ENCODE measurements around the gene C12orf60.

C12orf60 gene

GRCh38 chr12:14779834-14780233 lies 23.6 kb upstream of the C12orf60 start:
- in situ Hi-C loops (cut with MboI; ENCODE audit: low pct_unique_long_range_greater_than_20kb, low sequenced_read_pairs, unreplicated experiment): no loop called here

DNA sequence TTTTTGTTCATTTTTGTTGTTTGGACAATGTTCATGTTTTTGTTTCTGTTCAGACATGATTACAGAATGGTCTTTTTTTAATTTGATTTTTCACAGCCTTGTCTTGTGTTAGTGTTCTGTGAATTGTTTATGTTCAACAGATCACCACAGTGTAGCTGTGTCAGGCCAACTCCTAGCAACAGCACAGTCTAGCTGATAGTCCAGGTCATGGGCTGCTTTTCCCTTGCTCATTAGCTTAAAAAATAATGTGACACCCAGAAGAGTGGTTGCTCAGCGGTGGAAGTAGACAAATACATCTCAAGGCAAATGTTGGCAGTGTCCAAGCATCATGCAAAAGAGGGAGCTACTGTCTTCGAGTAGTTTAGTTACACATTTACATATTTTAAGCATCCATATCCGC lies 22.6 kb upstream of the C12orf60 start:
- in situ Hi-C loops (cut with MboI; ENCODE audit: low pct_unique_long_range_greater_than_20kb, low sequenced_read_pairs, unreplicated experiment): no loop called here
- TF ChIP-seq, protein P1, sequence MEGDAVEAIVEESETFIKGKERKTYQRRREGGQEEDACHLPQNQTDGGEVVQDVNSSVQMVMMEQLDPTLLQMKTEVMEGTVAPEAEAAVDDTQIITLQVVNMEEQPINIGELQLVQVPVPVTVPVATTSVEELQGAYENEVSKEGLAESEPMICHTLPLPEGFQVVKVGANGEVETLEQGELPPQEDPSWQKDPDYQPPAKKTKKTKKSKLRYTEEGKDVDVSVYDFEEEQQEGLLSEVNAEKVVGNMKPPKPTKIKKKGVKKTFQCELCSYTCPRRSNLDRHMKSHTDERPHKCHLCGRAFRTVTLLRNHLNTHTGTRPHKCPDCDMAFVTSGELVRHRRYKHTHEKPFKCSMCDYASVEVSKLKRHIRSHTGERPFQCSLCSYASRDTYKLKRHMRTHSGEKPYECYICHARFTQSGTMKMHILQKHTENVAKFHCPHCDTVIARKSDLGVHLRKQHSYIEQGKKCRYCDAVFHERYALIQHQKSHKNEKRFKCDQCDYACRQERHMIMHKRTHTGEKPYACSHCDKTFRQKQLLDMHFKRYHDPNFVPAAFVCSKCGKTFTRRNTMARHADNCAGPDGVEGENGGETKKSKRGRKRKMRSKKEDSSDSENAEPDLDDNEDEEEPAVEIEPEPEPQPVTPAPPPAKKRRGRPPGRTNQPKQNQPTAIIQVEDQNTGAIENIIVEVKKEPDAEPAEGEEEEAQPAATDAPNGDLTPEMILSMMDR (IDR thresholded peaks at IDR 0.05; ENCODE audit: extremely low read depth, insufficient read depth, missing control alignments): no peak
- DNase-seq (ENCODE audit: low spot score): no peak

More at GRCh38 chr12:14779834-14780233, 23.6 kb upstream of the C12orf60 start:
- no peak for DNase-seq (ENCODE audit: low spot score)
- TF ChIP-seq, protein P1 (IDR thresholded peaks at IDR 0.05; ENCODE audit: extremely low read depth, insufficient read depth, missing control alignments): no peak

- TF ChIP-seq, protein P1 (IDR thresholded peaks at IDR 0.05; ENCODE audit: extremely low read depth, insufficient read depth, missing control alignments): no peak
These were observed 21.9 kb upstream of the C12orf60 start for GRCh38 chr12:14781563-14781962.

DNA sequence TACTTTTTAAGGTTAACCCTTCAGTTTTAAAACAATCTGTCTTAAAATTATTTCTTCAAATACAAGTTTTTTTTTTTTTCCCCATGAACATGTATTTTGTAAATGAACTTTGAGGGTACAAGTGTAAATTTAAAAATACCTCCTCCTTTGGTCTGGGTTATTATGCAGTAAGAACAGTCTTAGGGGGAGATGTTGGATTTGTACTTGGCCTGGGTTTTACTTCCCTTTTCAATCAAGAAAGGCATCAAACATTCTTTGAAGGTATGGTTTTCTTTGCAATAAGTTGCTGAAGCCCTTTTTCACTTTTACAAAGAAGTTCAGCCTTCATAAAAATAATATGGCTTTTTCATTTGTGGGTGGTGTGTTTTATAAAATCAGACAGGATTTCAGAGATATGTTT lies 20.7 kb upstream of the C12orf60 start:
- no peak for DNase-seq (ENCODE audit: low spot score)
- TF ChIP-seq, protein P1 (IDR thresholded peaks at IDR 0.05; ENCODE audit: extremely low read depth, insufficient read depth, missing control alignments): no peak
- in situ Hi-C loops (cut with MboI; ENCODE audit: low pct_unique_long_range_greater_than_20kb, low sequenced_read_pairs, unreplicated experiment): no loop called here

More at GRCh38 chr12:14781563-14781962, 21.9 kb upstream of the C12orf60 start:
- DNase-seq (ENCODE audit: low spot score): no peak
- in situ Hi-C loops (cut with MboI; ENCODE audit: low pct_unique_long_range_greater_than_20kb, low sequenced_read_pairs, unreplicated experiment): no loop called here

DNA sequence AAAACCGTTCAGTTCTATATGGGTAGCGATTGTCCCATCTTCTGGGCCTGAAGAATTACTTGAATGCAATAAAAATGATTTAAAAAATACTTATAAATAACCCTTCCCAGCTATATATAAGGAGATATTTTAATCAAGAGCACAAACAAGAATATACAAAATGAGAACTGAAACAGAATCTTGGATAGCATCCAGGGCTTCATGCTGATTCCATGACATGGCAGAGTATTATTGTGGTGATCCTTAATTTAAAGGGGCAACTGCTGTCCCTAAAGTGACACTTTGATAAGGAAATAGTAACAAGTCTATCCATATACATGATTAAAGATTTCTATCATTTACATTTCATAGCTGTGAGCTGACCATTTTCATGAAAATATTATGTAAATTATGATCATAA lies 19.0 kb upstream of the C12orf60 start:
- in situ Hi-C loops (cut with MboI; ENCODE audit: low pct_unique_long_range_greater_than_20kb, low sequenced_read_pairs, unreplicated experiment): no loop called here
- no peak for DNase-seq (ENCODE audit: low spot score)
- TF ChIP-seq, protein P1 (IDR thresholded peaks at IDR 0.05; ENCODE audit: extremely low read depth, insufficient read depth, missing control alignments): no peak

DNA sequence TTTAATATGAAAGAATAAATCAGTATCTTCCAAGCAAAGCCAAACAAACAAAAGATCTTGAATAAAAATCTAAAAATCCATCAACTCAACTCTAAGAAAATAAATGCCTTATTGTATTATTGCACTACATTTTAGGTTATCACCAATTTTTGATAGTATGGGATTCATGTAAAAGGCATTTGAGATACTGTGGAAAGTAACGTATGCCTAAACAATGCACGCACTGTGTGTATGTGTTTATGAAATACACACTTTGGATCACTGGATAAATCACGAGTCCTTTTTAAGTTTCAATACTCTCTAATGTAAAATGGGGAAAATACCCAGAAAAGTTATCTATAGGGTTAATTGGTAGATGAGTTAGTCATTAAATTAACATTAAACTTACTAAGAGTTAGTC lies 17.9 kb upstream of the C12orf60 start:
- no peak for DNase-seq (ENCODE audit: low spot score)
- in situ Hi-C loops (cut with MboI; ENCODE audit: low pct_unique_long_range_greater_than_20kb, low sequenced_read_pairs, unreplicated experiment): no loop called here
- TF ChIP-seq, protein P1 (IDR thresholded peaks at IDR 0.05; ENCODE audit: extremely low read depth, insufficient read depth, missing control alignments): no peak

DNA sequence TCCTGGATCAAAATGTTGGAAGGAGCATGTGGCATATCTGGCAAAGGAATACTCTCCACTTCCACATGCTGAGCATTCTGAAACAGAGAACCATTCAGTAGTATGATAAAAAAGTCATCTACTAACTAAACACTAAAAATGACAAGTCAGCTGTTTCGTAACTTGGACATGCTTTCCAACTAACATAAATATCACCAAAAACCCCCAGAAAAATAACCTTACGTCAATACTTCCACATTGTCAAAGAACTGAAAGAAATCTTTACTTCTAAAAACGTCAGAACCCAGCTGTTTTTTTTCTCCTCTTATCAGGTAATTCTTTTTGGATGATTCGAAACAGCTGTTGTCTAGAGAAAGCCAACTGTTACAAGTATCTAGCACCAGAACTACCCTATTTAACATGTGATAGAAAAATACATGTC lies 8.4 kb upstream of the C12orf60 start:
- DNase-seq (ENCODE audit: low spot score): no peak
- TF ChIP-seq, protein P1 (IDR thresholded peaks at IDR 0.05; ENCODE audit: extremely low read depth, insufficient read depth, missing control alignments): no peak
- in situ Hi-C loops (cut with MboI; ENCODE audit: low pct_unique_long_range_greater_than_20kb, low sequenced_read_pairs, unreplicated experiment): no loop called here
